Central memory CD4-positive, alpha-beta T cell (primary cell): ENCODE measurements around the gene KIAA0753.

Experiments
- DNase-seq: peaks from one replicate; pipeline ENCODE4 v3.0.0; 2022

KIAA0753 gene

GRCh38 chr17:6641247-6641863 lies 844 bp upstream of the KIAA0753 start:
- peak; percentile 17 for DNase-seq

- no peak for DNase-seq
Observed at GRCh38 chr17:6639586-6640535, 650 bp downstream of the KIAA0753 start.

GRCh38 chr17:6639014-6639585 lies 1.4 kb downstream of the KIAA0753 start:
- DNase-seq, result no peak

GRCh38 chr17:6638046-6638908 lies 2.2 kb downstream of the KIAA0753 start:
- no peak for DNase-seq

GRCh38 chr17:6637458-6637840 lies 3.1 kb downstream of the KIAA0753 start:
- no peak for DNase-seq

GRCh38 chr17:6636616-6637457 lies 3.7 kb downstream of the KIAA0753 start:
- DNase-seq, result no peak

- no peak for DNase-seq
Observed at GRCh38 chr17:6636105-6636504, 4.4 kb downstream of the KIAA0753 start.

GRCh38 chr17:6633263-6633662 lies 7.2 kb downstream of the KIAA0753 start:
- no peak for DNase-seq

- no peak for DNase-seq
Observed at GRCh38 chr17:6632530-6632929, 8.0 kb downstream of the KIAA0753 start.

GRCh38 chr17:6630390-6630789 lies 10.1 kb downstream of the KIAA0753 start:
- DNase-seq, result no peak

GRCh38 chr17:6627019-6627418 lies 13.5 kb downstream of the KIAA0753 start:
- no peak for DNase-seq

- DNase-seq, result no peak
Observed at GRCh38 chr17:6626616-6627015, 13.9 kb downstream of the KIAA0753 start.

GRCh38 chr17:6623941-6624340 lies 16.6 kb downstream of the KIAA0753 start:
- no peak for DNase-seq

GRCh38 chr17:6611231-6611630 lies 29.3 kb downstream of the KIAA0753 start:
- no peak for DNase-seq

- DNase-seq, result no peak
Observed at GRCh38 chr17:6610011-6610410, 30.5 kb downstream of the KIAA0753 start.

GRCh38 chr17:6608321-6608720 lies 32.2 kb downstream of the KIAA0753 start:
- DNase-seq, result no peak

GRCh38 chr17:6605142-6605541 lies 35.4 kb downstream of the KIAA0753 start:
- no peak for DNase-seq

GRCh38 chr17:6603744-6604325 lies 36.7 kb downstream of the KIAA0753 start:
- DNase-seq, result no peak

- DNase-seq, result no peak
Observed at GRCh38 chr17:6602141-6602540, 38.4 kb downstream of the KIAA0753 start.

GRCh38 chr17:6599364-6599763 lies 41.1 kb downstream of the KIAA0753 start:
- no peak for DNase-seq

- no peak for DNase-seq
Observed at GRCh38 chr17:6597727-6598126, 42.8 kb downstream of the KIAA0753 start.
